GM10266 (cell line): Measurements from ENCODE around the gene STK11.
A peak's percentile ranks its signal among the peaks of the same experiment; 100 is the strongest.

Experiments used
- DNase-seq: peaks from one replicate; pipeline ENCODE4 v3.0.0; 2012; ENCODE audit errors: extremely low spot score
- CTCF ChIP-seq: IDR thresholded peaks from 2 replicates; pipeline ENCODE4 v1.5.1; 2012; ENCODE audit warnings: mild to moderate bottlenecking, low read depth; ENCODE audit not compliant: control insufficient read depth, insufficient read depth; ENCODE audit errors: missing control alignments

STK11 gene

GRCh38 chr19:1234955-1235380, 29.4 kb downstream of the STK11 start:
- DNase-seq, result no peak
- no peak for TF ChIP-seq CTCF

GRCh38 chr19:1235625-1236538, 30.3 kb downstream of the STK11 start:
- TF ChIP-seq CTCF, result no peak
- no peak for DNase-seq

GRCh38 chr19:1236576-1236975, 31.0 kb downstream of the STK11 start:
- DNase-seq, result no peak
- no peak for TF ChIP-seq CTCF

GRCh38 chr19:1237027-1237659, 31.6 kb downstream of the STK11 start:
- no peak for TF ChIP-seq CTCF
- no peak for DNase-seq

GRCh38 chr19:1237754-1238368, 32.3 kb downstream of the STK11 start, which contains the start of gene CBARP:
TSS of gene CBARP (minus strand) at chr19:1238005. CDS start at chr19:1236100, 1,905 bp downstream.
- peak; percentile 81 for DNase-seq

GRCh38 chr19:1238369-1239303, 33.1 kb downstream of the STK11 start:
- no peak for TF ChIP-seq CTCF
- no peak for DNase-seq

More at GRCh38 chr19:1237754-1238368, 32.3 kb downstream of the STK11 start, which contains the start of gene CBARP:
- TF ChIP-seq CTCF, result no peak
